Stimulated activated CD4-positive, alpha-beta T cell treated with anti-CD3 and anti-CD28 coated beads, Interleukin-2, amount 100 ng/mL, for 48 hours (primary cell): Measurements from ENCODE around the gene DENND1A.
A peak's percentile ranks its signal among the peaks of the same experiment; 100 is the strongest.
"Not testable (repeated sequence)": the region's sequence is repeated elsewhere in the genome, so short reads cannot be mapped to it uniquely, and the experiment has no call there.

Experiments
- DNase-seq, 2 donors: peaks; one replicate each; pipeline ENCODE4 v3.0.0-alpha.2; 2020

Gene DENND1A

DNA sequence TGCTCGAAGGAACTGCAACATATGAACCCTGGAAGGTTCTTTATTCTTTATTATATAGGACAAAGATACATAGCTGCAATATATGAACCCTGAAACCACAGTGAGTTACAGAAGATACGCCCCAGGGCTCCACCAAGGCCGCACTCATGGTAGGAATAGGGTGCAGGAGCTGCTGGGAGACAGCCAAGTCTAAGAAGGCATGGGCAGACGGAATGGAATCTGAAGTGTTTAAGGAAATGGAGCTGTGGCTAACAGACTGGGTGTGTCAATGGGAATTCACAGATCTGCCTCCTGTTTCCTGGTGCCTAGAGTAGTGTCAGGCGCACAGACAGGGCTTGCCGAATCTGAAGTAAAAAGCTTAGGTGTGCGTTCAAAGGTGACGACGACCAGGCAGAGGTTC is 286.4 kb downstream of the DENND1A start:
- DNase-seq: no peak

DNA sequence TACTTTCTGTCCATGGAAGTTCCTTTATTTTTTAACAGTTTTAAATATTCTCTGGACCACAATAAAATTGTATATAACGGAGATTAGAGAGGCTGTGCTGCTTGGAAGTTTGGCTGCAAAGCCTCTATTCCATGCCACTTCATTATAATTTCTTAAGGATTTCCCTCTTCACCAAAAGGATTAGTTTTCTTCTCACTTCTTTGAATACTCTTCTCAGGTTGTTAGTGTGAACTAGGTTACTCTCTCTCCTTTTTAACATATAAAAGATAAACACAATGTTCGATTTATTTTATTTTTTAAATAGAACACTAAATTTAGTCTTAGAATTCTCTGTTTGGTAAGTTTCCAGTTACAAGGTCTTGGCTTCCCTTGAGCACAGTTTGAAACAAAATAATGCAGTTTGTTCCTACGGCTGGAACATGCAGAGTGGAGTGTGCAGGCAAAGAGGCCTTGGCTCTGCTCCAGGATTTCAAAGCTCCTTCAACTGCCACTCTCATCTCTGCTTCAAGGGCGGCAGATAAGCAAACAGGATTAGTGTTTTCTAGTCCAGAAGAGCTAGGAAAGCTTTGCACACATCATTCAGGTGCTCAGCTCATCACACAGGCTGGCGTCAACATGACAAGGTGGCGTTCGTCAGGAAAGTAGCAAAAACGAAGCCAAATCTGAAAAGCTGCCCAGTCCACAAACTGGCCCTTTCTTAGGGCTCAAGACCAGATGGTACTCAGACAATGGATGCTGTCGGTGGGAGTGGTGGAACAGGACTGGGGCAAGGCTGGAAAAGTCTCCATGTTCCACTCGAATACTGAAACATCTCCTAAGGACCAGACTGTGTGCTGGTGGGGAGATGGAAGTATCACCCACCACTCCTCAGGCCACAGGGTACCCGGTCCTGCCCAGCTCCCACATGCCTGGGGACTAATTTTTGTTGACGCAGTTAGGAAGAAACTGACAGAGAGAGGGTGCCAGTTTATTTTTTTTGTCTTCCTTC is 287.3 kb downstream of the DENND1A start:
- DNase-seq: no peak

DNA sequence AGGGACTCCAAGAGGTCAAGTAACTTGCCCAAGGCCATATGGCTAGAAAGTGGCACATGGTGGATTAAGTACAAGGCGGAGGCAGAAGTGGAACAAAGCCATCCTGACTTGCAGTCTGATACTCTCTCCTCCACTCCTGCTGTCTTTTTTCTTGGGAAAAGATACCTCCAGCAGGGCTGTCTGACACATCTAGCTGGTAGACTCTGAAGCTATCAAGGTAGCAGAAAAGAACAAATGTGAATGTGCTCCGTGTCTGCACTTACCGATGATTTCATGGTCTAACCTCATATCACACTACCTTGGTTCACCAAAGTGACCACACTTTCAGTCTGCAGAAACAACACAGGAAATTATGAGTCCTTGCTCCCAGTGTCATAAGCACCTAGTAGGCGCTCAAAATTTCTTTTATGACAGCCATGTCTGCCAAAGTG is 289.1 kb downstream of the DENND1A start:
- DNase-seq: peak; percentile 3 to 10

DNA sequence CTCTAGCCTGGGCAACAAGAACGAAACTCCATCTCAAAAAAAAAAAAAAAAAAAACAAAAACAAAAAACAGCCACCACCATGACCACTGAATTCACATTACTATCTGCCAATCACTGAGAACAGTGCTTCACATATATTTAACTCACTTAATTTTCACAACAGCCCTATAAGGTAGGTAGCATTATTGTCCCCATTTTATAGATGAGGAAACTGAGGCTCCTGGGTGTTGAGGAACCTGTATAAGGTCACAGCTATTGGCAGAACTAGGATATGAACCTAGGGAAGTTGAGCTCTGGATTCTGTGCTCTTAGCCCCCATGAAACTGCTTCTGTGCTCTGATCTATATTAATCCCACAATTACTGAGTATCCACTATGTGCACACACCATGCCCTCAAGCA is 290.2 kb downstream of the DENND1A start:
- no peak for DNase-seq

DNA sequence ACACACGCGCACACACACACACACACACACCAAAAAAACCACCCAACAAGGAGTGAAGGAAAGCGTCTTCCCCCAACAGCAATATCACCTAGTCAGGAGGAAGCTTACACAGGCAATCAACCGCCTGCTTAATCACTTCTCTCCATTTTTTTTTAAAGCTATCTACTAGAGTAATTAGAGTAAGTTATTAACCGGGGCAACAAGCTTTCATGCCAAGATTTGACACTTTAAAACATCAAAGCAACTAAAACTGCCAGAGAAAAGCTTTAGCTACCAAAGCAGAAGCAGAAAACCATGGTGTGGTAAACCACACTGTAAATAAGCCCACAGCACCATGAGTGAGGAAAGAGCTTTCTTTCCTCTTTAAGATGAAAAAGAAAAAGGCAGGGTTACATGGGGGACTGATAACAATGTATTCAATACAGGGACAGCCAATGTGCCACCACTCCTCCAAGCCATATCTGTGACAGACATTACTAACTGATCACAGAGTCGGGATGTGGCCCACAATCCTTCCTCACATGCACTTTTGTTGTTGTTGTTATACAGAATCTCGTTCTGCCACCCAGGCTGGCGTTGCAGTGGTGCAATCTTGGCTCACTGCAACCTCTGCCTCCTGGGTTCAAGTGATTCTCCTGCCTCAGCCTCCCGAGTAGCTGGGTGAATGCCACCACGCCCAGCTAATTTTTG is 291.8 kb downstream of the DENND1A start:
- DNase-seq: no peak

DNA sequence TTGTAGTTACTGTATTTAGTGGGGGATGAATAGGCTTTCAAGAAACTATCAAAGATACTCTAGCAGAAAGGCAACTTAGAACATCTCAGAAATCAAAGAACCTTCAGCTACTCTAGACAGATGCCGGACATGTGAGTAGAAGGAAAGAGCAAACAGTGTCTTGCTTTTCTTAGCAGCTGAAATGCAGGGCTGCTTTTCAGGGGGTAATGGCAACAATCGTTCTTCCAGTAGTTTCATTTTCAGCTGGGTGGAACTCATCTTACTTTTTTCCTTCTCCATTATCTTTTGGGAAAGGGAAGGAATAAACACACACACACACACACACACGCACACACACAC is 292.4 kb downstream of the DENND1A start:
- no peak for DNase-seq

DNA sequence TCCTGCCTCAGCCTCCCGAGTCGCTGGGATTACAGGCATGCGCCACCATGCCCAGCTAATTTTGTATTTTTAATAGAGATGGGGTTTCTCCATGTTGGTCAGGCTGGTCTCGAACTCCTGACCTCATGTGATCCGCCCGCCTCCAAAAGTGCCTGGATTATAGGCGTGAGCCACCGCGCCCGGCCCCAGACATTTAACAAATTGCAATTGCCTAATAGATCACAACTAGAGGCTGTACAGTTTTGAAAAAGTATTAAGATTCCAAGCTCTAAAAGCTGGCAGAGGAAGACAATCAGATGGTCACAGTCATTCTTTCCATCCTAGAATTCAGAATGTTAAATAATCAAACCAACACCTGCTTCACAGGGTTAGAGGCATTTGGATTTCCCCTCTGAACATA is 293.1 kb downstream of the DENND1A start:
- not testable (repeated sequence) for DNase-seq

DNA sequence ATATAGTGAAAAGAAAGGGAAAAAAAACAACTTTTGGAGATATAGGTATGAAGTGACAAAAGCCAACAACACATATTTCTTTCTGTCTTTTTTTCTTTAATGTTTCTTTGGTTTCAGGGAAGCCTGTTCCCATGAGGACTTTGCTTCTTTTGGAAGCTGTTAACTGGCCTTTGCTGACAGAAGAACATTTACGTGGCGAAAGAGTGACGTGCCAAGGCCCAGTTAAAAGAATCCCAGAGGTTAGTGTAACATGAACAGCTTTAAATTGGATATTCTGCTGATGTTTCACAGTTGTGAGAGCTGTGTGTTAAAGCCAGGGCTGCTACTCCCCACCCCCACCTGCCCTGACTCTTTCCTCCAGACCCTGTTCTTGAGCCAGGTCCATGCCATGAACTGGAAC is 298.1 kb downstream of the DENND1A start:
- no peak for DNase-seq

DNA sequence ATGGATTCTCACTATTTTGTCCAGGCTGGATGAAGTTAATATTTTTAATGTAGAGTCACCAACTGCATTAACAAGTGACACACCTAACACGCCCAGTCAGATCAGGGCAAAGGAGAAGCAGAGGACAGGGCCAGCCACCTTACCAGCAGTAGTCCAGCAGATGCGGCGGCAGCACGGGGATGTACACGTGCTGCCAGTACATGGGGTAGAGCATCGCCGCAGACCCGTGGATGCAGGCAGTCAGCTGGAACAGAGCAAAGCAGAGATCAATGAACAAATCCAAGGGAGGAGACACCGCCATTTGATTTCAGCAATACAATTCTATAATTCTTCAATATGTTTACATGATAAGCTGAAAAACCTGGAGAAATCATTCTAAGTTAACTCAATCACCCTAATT is 299.7 kb downstream of the DENND1A start:
- DNase-seq: no peak

DNA sequence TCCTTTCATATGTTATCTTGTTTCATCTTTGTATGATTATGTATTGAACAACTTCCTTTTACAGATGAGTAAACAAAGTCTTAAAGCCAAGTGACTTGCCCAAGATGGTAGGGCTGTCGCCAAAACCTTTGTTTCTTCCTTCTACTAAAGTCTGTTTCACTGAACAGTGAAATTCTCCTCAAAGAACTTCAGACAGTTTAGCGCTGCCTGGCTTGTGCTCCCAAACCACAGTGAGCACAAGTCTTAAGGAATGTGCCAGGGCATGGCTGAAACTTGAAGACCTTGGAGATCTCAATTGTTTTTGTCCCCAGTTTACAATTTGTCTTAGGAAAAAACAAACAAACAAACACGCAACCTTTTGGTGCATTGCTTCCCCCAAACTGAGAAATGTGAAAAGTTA is 300.4 kb downstream of the DENND1A start:
- DNase-seq: no peak

DNA sequence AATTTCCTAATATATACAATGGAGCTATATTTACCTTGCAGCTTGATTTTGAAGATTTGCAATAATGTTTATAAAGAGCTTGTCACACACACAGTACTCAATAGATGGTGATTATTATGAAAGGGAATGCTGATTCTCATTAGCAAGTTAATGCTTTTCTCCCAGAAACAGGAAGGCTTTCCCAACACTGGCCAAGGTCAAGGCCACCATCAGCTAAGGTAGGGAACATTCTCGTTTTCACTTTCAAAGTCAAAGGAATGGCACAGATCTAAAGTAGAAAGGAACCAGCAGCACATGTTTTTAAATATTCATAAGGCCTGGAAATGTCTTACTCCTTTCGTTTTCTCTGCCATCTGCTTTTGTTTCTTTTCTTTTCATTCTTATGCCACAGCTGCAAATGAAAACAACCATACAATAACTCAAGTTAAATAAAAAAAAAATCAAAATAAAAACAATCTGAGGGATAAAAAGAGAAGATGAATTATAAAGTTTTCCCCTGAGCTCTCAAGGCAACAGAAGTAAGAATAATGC is 307.1 kb downstream of the DENND1A start:
- DNase-seq: no peak

DNA sequence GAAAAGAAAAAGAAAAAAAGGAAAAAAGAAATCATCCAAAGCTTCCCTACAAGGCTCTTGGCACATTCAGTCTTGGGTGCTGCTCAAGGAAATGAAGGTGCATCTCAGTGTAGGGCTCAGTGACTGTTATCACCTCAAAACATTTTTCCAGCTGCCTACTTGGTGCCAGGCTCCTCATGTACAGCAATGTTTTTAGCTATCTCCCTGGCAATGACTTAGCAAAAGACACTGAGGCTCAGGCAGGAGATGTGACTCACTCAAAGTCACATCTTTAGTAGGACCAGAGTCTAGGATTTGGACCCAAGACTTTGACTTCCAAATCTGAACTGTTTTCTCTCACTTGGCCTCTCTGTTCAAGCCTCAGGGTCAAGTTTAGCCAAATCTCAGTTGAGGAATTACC is 309.7 kb downstream of the DENND1A start:
- no peak for DNase-seq

DNA sequence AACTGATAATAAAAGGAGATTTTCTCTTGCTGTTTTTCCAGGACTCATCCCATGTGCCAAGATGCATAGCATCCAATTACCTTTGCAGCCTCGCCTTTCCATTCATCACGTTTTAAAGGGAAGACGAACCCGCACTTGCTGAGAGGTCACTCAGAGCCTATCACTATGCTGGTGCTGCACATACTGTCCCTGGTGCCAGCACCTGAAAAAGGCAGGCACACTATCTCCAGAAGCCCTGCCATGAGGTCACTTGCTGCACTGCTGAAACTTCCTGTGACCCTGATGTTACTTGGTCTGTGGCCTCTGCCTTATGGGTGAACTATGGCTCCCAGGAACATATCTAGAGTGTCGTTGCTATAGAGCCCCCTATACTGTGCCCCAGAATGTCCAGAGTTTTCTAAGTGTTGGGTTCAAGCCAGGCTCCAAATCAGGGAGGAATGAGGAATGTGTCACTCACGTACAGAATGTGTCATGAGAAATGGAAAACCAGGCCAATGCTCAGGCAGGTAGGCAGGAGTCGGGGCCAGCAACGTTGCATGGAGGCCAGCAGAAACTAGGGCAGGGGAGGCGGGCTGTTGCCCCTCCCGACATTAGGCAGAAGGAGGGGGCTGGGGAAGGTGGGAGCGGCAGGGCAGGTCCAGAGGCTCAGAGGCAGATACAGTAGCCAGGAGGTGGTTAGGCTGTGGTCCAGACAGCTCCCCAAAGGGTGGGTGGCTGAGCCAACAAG is 311.8 kb downstream of the DENND1A start:
- DNase-seq: no peak

DNA sequence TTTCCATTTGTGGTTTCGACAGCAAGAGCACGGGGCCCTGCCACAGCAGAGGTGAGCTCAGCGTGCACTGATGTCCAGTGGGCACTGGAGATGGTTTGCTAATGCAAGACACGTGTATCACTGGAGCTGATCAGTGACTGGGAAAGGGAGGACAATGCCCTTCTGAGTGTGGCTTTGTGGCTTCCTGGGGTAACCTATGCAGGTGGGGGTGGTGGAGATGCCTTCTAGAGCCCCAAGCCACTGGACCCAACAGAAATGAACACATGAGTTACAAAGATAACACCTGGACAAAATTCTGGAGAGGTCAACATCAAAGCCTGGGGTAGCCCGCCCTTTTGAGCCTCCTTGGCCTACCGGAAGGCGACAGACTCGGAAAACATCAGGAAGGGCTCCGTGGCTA is 312.6 kb downstream of the DENND1A start:
- no peak for DNase-seq

DNA sequence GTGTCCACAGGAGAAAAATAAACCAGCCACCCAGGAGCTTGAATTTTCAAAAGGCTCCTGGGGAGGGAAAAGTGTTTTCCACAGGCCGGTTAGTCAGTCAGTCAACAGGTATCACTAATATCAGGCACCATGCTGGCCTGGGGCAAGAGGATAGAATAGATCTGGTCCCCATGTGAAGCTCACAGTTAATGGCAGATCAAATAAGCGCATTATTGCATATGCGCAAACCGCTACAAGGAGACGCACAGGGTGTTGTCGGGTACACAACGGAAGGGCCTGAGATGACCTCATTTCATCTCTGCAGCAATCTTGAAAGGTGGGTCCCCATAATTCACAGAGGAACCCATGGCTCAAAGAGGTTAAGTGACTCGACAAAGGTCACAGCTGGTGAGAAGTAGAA is 313.2 kb downstream of the DENND1A start:
- no peak for DNase-seq

DNA sequence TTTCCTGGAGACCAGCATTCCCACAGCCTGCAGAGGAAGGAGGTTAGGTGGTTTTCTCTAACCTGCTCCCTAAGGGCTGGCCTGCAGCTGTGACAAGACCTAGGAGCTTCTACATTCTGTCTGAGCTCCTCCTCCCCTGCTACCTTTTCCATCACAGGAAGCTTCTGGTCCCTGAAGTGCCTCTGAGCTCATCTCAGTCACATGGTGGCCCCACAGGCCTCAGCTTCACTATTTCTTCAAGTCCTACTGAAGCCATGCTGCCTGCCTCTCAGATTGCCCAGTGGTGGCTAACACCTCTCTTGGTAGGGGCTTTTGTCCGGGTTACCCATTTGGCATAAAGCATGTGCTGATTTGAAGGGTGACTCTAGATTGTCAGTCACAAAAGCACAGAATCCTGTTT is 314.5 kb downstream of the DENND1A start:
- DNase-seq: no peak

DNA sequence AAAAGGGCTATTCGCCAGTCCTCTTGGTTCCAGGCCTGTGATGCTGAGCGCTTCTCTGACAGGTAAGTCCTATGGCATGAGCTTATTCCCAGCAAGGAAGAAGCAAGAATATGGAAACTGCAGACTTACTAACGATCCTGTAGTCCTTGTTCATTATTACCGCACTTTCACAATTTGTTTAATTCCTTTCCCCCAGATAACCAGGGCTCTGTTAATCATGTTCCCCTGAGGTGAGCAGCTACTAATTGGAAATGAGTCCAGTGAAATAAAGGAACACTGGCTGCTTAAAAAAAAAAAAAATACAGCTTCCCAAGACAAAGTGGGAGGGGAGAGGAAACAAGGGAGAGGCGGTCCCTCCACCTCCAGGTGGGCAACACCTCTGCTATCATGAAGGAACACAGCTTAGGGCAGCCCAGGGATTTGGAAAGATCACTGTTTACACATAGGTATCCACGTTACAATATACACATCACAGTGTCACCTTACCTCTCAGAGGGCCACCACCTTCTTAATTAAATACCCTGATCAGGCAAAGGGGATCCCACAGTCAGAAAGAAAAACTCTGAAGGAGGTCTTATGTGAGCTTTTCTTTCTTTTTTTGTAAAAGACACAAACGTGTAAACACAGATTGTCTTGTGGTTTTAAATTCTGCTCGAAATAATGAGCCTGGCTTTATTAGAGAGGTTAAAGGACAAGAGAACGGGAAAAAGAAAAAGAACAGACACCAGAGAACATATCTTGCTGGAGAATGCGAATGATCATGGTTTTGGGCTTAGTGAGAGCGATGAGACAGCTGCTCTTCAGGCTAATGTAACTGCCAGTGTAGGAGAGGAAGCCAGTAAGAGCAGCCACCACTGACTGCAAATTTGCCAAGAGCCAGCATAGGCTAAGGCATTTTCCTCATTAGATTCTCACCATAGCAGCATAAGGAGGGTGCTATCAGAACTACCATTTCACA is 315.3 kb downstream of the DENND1A start:
- DNase-seq: no peak

DNA sequence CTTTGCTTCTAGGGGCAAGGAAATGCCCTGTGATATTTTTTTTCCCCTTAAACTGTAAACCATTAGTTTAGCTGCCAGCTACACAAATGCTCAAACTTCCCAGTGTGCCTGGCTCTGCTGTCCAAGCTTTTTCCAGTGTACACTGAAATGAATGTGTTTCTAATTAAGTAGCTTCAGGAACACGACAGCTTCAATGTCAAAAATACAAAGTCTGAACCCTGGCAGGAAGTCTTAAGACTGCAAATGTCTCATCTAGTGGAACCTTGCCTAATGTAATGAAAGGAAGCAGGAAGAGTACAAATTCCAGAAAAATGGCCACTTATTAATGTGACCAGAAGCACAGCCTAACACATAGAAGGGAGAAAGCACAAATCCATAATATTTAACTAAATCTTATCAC is 318.7 kb downstream of the DENND1A start:
- no peak for DNase-seq

DNA sequence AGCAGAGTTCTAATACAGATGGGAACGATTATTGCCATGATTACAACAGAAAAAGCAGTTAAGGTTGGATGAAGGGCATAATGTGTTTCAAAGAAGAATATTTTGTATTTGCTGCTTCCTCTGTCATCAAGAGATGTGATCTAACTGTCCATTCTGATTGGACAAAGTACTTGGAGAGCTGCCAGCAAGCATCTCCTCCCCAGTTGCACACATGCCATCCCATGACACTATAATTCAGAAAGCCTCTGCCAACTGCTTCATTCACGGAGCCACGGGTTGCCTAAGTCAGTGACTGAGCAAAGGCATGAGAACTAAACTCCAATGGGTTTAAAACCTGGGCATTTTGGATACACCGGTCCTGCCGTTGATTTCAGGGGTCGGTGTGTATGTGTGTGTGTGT is 320.1 kb downstream of the DENND1A start:
- no peak for DNase-seq

DNA sequence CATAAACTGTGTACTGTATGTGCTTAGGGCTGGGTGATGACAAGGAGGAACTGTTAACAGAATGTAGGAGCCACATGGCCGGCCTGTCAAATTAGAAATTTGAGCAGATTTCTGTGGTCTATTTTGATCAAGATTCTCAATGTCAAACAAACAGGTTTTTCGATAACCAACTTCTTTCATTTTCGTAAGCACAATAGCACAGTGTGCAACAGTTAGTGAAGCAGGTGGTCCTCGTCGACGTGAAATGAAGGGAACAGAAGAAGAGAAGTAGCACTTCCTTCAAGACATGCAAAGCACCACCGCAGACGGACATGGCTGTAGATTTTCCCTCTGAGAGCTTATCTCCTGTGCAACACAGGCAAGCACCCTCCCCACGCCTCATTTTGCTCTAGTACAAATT is 321.8 kb downstream of the DENND1A start:
- DNase-seq: no peak

DNA sequence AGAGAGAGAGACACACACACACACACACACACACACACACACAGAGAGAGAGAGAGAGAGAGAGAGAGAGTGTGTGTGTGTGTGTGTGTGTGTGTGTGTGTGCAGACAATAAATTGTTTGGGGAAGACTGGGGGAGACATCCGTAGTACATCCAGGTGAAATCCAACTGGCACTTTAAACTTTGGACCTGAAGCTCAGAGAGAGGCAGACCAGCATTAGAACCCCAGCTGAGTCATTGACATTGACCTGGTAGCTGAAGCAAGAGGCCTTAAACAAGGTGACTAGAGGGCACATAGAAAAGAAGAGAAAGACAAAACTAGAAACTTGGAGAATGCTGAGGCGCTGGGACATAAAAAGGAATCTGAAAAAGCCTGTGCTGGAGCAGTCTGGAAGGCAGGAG is 322.4 kb downstream of the DENND1A start:
- no peak for DNase-seq

DNA sequence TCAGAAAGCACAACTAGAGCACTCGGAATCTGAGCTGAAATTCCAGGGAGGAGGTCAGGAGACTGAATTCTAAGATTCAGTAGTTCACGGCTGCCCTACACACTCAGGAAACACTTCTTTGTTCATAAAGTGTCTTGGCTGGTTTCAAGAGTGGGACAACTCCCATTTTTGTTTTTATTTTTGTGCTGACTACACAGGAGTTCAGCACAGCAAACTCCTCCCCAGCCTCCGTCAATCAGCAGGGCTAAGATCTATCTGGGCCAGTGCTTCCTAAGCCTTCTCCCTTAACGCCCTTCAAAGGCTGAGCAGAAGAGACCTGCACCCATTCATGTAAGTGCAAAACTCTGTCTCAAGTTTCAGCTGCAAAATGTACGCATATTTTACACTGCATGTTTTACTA is 323.8 kb downstream of the DENND1A start:
- no peak for DNase-seq
